Heart left ventricle (tissue), 13 donors: ENCODE results near the gene PACSIN3.

Source experiments
- POLR2A ChIP-seq, 2 donors: fragments of 450-650 bp; IDR thresholded peaks; one replicate each; pipeline ENCODE4 v1.6.1; 2017; ENCODE audit warnings: antibody characterized with exemption in 2 of 2, mild to moderate bottlenecking in 2 of 2, moderate library complexity in 2 of 2
- TF ChIP-seq, protein P1 (sequence below), 12 donors: fragments of 200-600 bp; sonication (generic) in 4 of 12; IDR thresholded peaks; one replicate each; pipeline versions ENCODE4 v1.5.0 to v1.8.0; 2018 to 2022; ENCODE audit warnings: antibody characterized with exemption in 12 of 12, mild to moderate bottlenecking in 5 of 12
- donor health status: ischemic (EF 13 %, LVEDD 7.1; RV severe dilation, severe dysfunction).
- donor health status: DM: no; HTN: yes; CAD: no.
- donor health status: DM: no; HTN: no; CAD: no.
- donor health status: ischemic (EF 25% LVEDD 6.9; RV normal size, moderate dysfunction).
- donor health status: ischemic (EF 25% LVEDD 5.7; RV mildly dilated, moderate dysfunction).
- donor health status: ischemic (EF 35%, LVEDD 5.7; RV mildly dilated, moderate dysfunction).
- donor health status: nonischemic (EF 11% LVEDD 7.7; RV severe dilation, severe dysfunction).
- donor health status: DM: yes; HTN: yes; CAD: no.
- donor health status: PGD.
- donor health status: ischemic (EF 29% LVEDD 5.4; RV normal size, mild dysfunction).
- donor health status: nonischemic (EF 23%, LVEDD 6.1; RV moderate dilation, normal function).

DNA sequence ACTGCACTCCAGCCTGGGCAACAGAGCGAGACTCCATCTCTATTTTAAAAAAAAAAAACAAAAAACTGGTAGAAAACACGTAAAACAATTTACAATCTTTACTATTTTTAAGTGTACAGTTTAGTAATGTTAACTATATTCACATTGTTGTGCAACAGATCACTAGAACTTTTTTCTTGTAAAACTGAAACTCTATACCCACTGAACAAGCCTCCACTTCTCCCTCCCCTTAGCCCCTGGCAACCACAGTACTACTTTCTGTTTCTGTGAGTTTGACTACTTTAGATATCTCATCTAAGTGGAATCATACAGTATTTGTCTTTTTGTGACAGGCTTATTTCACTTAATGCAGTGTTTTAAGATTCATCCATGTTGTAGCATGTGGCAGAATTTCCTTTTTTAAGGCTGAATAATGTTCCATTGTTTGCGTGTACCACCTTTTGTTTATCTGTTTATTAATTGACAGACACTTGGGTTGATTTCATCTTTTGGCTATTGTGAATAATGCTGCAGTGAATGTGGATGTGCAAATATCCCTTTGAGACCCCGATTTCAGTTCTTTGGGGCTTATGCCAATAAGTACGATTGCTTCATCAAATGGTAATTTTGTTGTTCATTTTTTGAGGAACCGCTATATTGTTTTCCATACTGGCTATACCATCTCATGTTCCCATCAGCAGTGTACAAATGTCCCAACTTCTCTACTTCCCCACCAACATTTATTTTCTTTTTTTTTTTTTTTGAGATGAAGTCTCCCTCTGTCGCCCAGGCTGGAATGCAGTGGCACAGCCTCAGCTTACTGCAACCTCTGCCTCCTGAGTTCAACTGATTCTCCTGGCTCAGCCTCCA lies 39.5 kb upstream of the PACSIN3 start:
- TF ChIP-seq, protein P1, sequence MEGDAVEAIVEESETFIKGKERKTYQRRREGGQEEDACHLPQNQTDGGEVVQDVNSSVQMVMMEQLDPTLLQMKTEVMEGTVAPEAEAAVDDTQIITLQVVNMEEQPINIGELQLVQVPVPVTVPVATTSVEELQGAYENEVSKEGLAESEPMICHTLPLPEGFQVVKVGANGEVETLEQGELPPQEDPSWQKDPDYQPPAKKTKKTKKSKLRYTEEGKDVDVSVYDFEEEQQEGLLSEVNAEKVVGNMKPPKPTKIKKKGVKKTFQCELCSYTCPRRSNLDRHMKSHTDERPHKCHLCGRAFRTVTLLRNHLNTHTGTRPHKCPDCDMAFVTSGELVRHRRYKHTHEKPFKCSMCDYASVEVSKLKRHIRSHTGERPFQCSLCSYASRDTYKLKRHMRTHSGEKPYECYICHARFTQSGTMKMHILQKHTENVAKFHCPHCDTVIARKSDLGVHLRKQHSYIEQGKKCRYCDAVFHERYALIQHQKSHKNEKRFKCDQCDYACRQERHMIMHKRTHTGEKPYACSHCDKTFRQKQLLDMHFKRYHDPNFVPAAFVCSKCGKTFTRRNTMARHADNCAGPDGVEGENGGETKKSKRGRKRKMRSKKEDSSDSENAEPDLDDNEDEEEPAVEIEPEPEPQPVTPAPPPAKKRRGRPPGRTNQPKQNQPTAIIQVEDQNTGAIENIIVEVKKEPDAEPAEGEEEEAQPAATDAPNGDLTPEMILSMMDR (IDR thresholded peaks at IDR 0.05) = no peak
- TF ChIP-seq POLR2A (IDR thresholded peaks at IDR 0.05) = no peak
